IPS-20b (cell line): ENCODE measurements around the gene PLB1.

Experiments
- H3K27ac ChIP-seq: one replicate; pipeline ENCODE4 v1.5.1; 2013; ENCODE audit warnings: low read length
- H3K27me3 ChIP-seq: 2 replicates; pipeline ENCODE4 v1.6.1; 2013; ENCODE audit warnings: mild to moderate bottlenecking, low read length, inconsistent platforms; ENCODE audit not compliant: insufficient read depth
- H3K36me3 ChIP-seq: 2 replicates; pipeline ENCODE4 v1.6.1; 2013; ENCODE audit warnings: low read depth, mild to moderate bottlenecking, inconsistent platforms, low read length, moderate library complexity; ENCODE audit not compliant: insufficient read depth
- H3K4me1 ChIP-seq: 2 replicates; pipeline ENCODE4 v1.6.1; 2013; ENCODE audit warnings: mild to moderate bottlenecking, control low read depth, inconsistent platforms, low read length, moderate library complexity; ENCODE audit not compliant: insufficient read depth
- H3K4me3 ChIP-seq: 2 replicates; pipeline ENCODE4 v1.5.1; 2013; ENCODE audit warnings: mild to moderate bottlenecking, low read length, inconsistent platforms
- H3K9ac ChIP-seq: 2 replicates; pipeline ENCODE4 v1.6.1; 2013; ENCODE audit warnings: low read depth, mild to moderate bottlenecking, inconsistent platforms, low read length, moderate library complexity
- H3K9me3 ChIP-seq: 2 replicates; pipeline ENCODE4 v1.6.1; 2013; ENCODE audit warnings: mild to moderate bottlenecking, low read depth, low read length, inconsistent platforms; ENCODE audit not compliant: insufficient read depth

Gene PLB1

DNA sequence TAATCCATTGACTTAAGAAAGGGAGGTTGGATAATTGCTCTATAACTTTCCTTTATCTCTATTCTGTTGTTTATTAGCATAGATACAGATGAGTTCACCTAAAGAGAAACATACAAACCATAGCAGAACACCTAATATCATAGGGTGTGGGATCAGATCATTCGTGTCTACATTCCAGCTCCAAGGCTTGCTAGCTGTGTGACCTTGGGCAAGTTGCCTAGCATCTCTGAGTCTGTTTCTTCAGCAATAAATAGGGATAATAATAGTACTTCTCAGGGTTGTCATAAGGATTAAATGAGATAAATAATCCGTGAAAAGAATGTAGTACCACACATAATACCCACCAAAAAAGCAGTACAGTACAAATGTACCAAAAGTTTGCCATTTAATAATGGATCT lies 126.2 kb downstream of the PLB1 start:
- Histone ChIP-seq H3K27me3 (peaks cover 5% of the 10 kb centered on the region; the same call in 1 of the 2 replicates), H3K27ac (no peak overlapping the region), H3K36me3 (no peaks in the 10 kb centered on the region), H3K4me1 (peaks cover 13% of the 10 kb centered on the region), H3K9ac (no peak overlapping the region), H3K9me3 (no peaks in the 10 kb centered on the region), H3K4me3 (no peak overlapping the region)

DNA sequence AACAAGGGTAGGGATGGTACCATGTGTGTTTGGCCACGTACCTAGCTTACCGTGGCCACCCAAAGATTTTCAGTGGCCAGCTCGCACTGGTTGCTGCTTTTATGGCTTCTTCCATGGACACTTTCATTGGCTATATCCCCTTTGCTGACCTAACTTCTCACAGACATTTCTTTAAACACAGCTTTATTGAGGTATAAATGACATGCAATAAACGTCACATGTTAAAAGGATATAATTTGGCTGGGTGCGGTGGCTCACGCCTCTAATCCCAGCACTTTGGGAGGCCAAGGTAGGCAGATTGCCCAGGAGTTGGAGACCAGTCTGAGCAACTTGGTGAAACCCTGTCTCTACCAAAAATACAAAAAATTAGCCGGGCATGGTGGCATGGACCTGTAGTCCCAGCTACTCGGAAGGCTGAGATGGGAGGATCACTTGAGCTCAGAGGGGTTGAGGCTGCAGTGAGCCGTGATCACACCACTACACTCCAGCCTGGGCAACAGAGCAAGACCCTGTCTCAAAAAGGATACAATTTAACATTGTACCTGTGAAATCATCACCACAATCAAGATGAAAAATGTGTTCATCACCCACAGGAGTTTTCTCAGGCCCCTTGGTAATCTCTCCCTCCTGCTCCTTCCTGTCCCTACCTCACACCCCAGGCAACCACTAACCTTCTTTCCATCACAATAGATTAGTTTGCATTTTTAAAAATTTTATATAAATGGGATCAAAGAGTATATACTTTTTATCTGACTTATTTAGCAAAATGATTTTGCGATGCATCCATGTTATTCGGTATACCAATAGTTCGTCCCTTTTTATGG lies 127.9 kb downstream of the PLB1 start:
- no peak overlapping the region for H3K27ac ChIP-seq
- H3K4me1 ChIP-seq, result peaks cover 13% of the 10 kb centered on the region

GRCh38 chr2:28624436-28624792 lies 128.6 kb downstream of the PLB1 start:
- Histone ChIP-seq H3K9ac (no peak overlapping the region), H3K9me3 (no peaks in the 10 kb centered on the region), H3K36me3 (no peaks in the 10 kb centered on the region), H3K27me3 (no peaks in the 10 kb centered on the region), H3K27ac (no peak overlapping the region), H3K4me3 (no peak overlapping the region), H3K4me1 (peaks cover 13% of the 10 kb centered on the region)

More for the DNA sequence above, 127.9 kb downstream of the PLB1 start:
- Histone ChIP-seq H3K9me3 (no peaks in the 10 kb centered on the region), H3K36me3 (no peaks in the 10 kb centered on the region), H3K9ac (no peak overlapping the region), H3K27me3 (peaks cover 5% of the 10 kb centered on the region; the same call in 1 of the 2 replicates), H3K4me3 (no peak overlapping the region)

- Histone ChIP-seq H3K4me3 (no peak overlapping the region), H3K27ac (no peak overlapping the region), H3K4me1 (peaks cover 13% of the 10 kb centered on the region)
Measured at GRCh38 chr2:28624793-28625701, 129.2 kb downstream of the PLB1 start.

DNA sequence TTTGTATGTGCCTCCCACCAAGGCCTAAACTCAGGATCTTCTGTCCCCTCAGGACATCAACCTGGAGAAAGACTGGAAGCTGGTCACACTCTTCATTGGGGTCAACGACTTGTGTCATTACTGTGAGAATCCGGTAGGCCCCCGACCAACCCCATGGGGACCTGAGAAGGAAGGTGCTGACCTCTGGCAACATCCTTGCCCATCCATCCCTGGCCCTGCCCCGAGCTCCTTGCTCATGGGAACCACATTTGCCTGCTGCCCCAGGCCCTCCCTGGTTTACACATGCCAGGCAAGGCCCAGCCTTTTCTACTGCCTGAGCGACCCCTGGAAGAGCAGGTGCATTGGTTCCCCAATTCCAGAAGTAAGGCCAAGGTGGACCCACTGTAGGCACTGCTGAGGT lies 130.5 kb downstream of the PLB1 start:
- Histone ChIP-seq H3K4me3 (no peak overlapping the region), H3K9me3 (no peaks in the 10 kb centered on the region), H3K36me3 (no peaks in the 10 kb centered on the region), H3K27me3 (no peaks in the 10 kb centered on the region), H3K9ac (no peak overlapping the region), H3K4me1 (peaks cover 12% of the 10 kb centered on the region), H3K27ac (no peak overlapping the region)

More at GRCh38 chr2:28624793-28625701, 129.2 kb downstream of the PLB1 start:
- no peak overlapping the region for H3K9ac ChIP-seq
- no peaks in the 10 kb centered on the region for H3K36me3 ChIP-seq
- no peaks in the 10 kb centered on the region for H3K9me3 ChIP-seq
- H3K27me3 ChIP-seq, result no peaks in the 10 kb centered on the region

GRCh38 chr2:28626891-28627421 lies 131.1 kb downstream of the PLB1 start:
- Histone ChIP-seq H3K4me3 (no peak overlapping the region), H3K9me3 (no peaks in the 10 kb centered on the region), H3K27me3 (no peaks in the 10 kb centered on the region), H3K4me1 (peaks cover 11% of the 10 kb centered on the region; the same call in 1 of the 2 replicates), H3K27ac (no peak overlapping the region), H3K36me3 (no peaks in the 10 kb centered on the region), H3K9ac (no peak overlapping the region)

DNA sequence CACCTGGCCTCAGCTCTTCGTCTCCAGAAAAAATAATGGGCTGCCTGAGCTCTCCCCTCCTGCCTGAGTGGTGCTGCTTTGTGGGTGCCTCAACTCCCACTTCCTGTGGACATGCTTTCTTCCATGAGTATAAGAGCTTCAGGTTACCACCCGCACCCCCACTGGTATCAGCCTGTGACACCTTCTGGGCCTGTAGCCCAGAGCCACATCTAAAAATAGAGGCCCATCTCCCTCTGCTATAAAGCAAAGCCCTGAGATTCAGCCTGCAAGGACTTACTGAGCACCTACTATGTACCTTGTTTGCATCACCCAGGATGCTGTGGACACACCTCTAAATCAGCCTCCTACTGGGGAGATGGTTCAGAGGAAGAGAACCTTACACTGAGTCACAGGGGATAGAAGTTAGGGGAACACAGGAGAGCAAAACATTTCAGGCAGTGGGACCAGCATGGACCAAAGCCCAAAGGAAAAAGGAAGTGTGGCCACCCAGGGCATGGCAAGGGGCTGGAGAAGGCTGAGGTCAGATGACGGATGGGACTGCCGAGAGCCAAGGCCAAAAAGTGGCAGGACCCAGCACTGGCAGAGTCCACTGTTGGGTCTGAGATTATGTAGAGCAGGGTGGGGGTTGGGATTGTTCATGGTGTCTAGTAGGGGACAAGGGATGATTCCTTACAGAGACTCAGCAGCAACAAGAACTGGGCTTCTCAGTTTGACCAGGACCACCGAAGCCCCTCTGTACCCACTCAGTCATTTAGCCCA lies 132.0 kb downstream of the PLB1 start:
- Histone ChIP-seq H3K27me3 (no peaks in the 10 kb centered on the region), H3K9me3 (no peaks in the 10 kb centered on the region), H3K4me3 (no peak overlapping the region), H3K36me3 (no peaks in the 10 kb centered on the region), H3K9ac (no peak overlapping the region), H3K4me1 (peaks cover 11% of the 10 kb centered on the region; the same call in 1 of the 2 replicates), H3K27ac (no peak overlapping the region)

DNA sequence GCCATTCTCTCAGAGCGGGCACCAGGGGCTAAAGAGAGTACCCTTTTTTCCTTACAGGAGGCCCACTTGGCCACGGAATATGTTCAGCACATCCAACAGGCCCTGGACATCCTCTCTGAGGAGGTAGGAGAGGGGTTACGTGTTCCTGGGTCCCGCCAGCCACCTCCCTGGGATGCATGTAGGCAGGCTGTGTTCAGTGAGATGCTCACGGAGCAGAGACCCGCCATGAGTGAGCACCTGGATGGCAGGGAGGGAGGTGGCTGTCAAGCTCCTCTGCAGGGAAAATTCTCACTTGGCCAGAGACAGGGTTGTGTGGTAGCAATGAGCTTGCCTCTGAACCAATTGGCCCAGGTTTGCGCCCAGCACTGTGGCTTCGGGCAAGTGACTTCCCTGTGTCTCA lies 132.6 kb downstream of the PLB1 start:
- H3K27ac ChIP-seq, result no peak overlapping the region
- H3K9me3 ChIP-seq, result no peaks in the 10 kb centered on the region
- H3K36me3 ChIP-seq, result no peaks in the 10 kb centered on the region
- no peaks in the 10 kb centered on the region for H3K27me3 ChIP-seq
- H3K4me3 ChIP-seq, result no peak overlapping the region
- H3K4me1 ChIP-seq, result peaks cover 11% of the 10 kb centered on the region; the same call in 1 of the 2 replicates
- H3K9ac ChIP-seq, result no peak overlapping the region

- Histone ChIP-seq H3K4me3 (no peak overlapping the region), H3K27ac (no peak overlapping the region), H3K9ac (no peak overlapping the region), H3K9me3 (no peaks in the 10 kb centered on the region), H3K36me3 (no peaks in the 10 kb centered on the region), H3K27me3 (no peaks in the 10 kb centered on the region), H3K4me1 (peaks cover 11% of the 10 kb centered on the region; the same call in 1 of the 2 replicates)
Measured at GRCh38 chr2:28628987-28629386, 133.1 kb downstream of the PLB1 start.

DNA sequence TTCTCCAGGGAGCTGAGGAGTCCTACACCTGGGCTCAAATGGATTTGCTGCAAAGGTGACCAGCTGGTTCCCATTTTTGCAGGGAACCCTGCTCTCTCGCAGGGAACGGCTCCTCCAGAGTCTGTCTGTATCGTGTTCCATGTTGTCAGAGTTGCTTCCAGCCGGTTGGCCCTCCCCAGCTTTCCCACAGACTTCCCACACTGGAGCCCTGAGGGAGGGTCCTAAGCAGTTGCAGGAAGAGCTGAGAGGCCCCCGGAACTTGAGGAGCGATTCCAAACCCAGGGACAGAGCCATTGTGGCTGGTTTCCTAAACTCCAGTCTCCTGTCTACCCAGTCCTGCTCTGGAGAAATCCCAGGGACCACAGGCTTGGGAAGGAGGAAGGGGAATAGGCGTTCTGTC lies 134.1 kb downstream of the PLB1 start:
- H3K4me3 ChIP-seq, result no peak overlapping the region
- peaks cover 8% of the 10 kb centered on the region; the same call in 1 of the 2 replicates for H3K4me1 ChIP-seq
- no peaks in the 10 kb centered on the region for H3K36me3 ChIP-seq
- no peaks in the 10 kb centered on the region for H3K27me3 ChIP-seq
- no peak overlapping the region for H3K27ac ChIP-seq
- H3K9me3 ChIP-seq, result no peaks in the 10 kb centered on the region
- no peak overlapping the region for H3K9ac ChIP-seq

- Histone ChIP-seq H3K9me3 (no peaks in the 10 kb centered on the region), H3K9ac (no peak overlapping the region), H3K27ac (no peak overlapping the region), H3K4me3 (no peak overlapping the region), H3K4me1 (peaks cover 3% of the 10 kb centered on the region; the same call in 1 of the 2 replicates), H3K27me3 (no peaks in the 10 kb centered on the region), H3K36me3 (no peaks in the 10 kb centered on the region)
Measured at GRCh38 chr2:28630341-28630740, 134.5 kb downstream of the PLB1 start.
